Adipose tissue (tissue), 3 donors: ENCODE measurements around the gene EHMT2. TPM values are rescaled to one million over a fixed set of nuclear protein-coding genes. Genes with fewer than 3 reads are reported as not detected.

Source experiments
- H3K27ac ChIP-seq: one replicate; pipeline ENCODE4 v1.5.1; 2013; ENCODE audit warnings: low read depth, low read length
- WGBS, 3 donors: extraction: QIAGEN DNeasy Blood & Tissue Kit; methylation state at CpG; one replicate each; pipeline ENCODE4 v1.1.7; 2013; 5-methylcytosine and 5-hydroxymethylcytosine counted together
- polyA plus RNA-seq, 3 donors: library from polyadenylated mRNA; stranded (reverse); fragments of 200-250 nt; gene quantifications; one replicate each; pipeline ENCODE4 v1.2.3, GENCODE V29; 2013
- donor health status: healthy with polysubstance abuse.
- donor health status: Bipolar disorder and iron deficiency.
- donor health status: healthy.

The EHMT2 gene
- polyA plus RNA-seq, 3 donors, result 20.1 to 35.8 (median 23.0) TPM

DNA sequence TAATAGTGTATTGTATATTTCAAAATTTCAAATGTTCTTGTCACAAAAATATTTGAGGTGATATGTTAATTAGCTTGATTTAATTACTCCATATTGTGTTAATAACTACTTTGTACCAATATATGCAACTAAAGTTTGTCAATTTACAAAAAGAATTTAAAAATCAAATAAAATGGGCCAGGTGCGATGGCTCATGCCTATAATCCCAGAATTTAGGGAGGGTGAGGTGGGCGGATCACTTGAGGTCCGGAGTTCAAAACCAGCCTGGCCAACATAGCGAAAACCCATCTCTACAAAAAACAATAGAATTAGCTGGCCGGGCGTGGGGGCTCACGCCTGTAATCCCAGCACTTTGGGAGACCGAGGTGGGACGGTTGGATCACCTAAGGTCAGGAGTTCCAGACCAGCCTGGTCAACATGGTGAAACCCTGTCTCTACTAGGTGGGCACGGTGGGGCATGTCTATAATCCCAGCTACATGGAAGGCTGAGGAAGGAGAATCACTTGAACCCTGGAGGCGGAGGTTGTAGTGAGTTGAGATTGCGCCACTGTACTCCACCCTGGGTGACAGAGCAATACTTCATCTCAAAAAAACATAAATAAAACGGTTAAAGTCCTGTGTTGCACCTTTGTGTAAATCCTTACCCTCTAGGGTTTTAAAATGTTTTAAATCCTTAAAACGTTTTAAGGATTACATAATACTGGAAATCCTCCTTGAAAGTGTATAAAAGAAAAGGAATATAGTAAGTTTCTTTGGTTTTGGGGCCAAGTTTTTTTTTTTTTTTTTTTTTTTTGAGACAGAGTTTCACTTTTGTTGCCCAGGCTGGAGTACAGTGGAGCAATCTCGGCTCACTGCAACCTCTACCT lies 65.9 kb downstream of the EHMT2 start:
- 70 to 83% (median 76%) methylated on average over 15 of the region's 15 CpGs for WGBS, 3 donors

DNA sequence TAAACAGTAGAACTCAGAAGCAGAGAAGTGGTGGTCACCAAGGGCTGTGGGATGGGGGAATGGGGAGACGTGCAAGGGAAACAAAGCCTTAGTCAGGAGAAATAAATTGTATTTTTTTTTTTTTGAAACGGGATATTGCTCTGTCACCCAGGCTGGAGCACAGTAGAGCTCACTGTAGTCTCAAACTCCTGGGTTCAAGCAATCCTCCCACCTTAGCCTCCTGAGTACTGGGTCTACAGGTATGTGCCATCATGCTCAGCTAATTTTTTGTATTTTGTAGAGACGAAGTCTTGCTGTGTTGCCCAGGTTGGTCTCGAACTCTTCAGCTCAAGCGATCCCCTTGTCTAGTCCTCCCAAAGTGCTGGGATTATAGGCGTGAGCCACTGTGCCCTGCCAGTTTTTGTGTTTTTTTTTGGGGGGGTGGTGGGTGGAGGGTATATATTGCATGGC lies 66.6 kb downstream of the EHMT2 start:
- H3K27ac ChIP-seq, result no peak overlapping the region
- 41 to 54% (median 47%) methylated on average over 6 of the region's 6 CpGs for WGBS, 3 donors

More for the DNA sequence above, 65.9 kb downstream of the EHMT2 start:
- H3K27ac ChIP-seq, result no peak overlapping the region

Other genes starting within 250 kb of the EHMT2 start
- 100 to 1,000 TPM; 109 to 202 (median 189) TPM for gene BAG6, start 245.0 kb downstream of the EHMT2 start, polyA plus RNA-seq
- 1 to 10 TPM; 2.0 to 6.5 (median 3.6) TPM for gene APOM, start 241.8 kb downstream of the EHMT2 start, polyA plus RNA-seq
- gene C6orf47, start 236.9 kb downstream of the EHMT2 start, polyA plus RNA-seq, result 10 to 100 TPM in 2 of 3 donors, 1 to 10 TPM in 1; 8.8 to 17.0 (median 14.1) TPM
- 10 to 100 TPM in 2 of 3 donors, 1 to 10 TPM in 1; 9.7 to 16.6 (median 14.0) TPM for gene GPANK1, start 232.7 kb downstream of the EHMT2 start, polyA plus RNA-seq
- 100 to 1,000 TPM; 103 to 186 (median 172) TPM for gene CSNK2B, start 231.6 kb downstream of the EHMT2 start, polyA plus RNA-seq
- gene LY6G5B, start 227.7 kb downstream of the EHMT2 start, polyA plus RNA-seq, result 1 to 10 TPM; 4.2 to 9.8 (median 4.8) TPM
- 1 to 10 TPM; 1.2 to 3.5 (median 2.4) TPM for gene LY6G5C, start 216.6 kb downstream of the EHMT2 start, polyA plus RNA-seq
- 10 to 100 TPM; 28.5 to 39.8 (median 30.5) TPM for gene ABHD16A, start 194.4 kb downstream of the EHMT2 start, polyA plus RNA-seq
- gene LY6G6F, start 190.8 kb downstream of the EHMT2 start, polyA plus RNA-seq, result under 1 TPM in 1 of 3 donors, not detected in 2; 0.45 TPM
- not detected for gene LY6G6D, start 182.3 kb downstream of the EHMT2 start, polyA plus RNA-seq
- under 1 TPM in 1 of 3 donors, not detected in 2; 0.16 TPM for gene LY6G6C, start 176.0 kb downstream of the EHMT2 start, polyA plus RNA-seq
- under 1 TPM in 2 of 3 donors, not detected in 1; 0.06 to 0.22 TPM for gene MPIG6B, start 174.3 kb downstream of the EHMT2 start, polyA plus RNA-seq
- 100 to 1,000 TPM in 2 of 3 donors, 10 to 100 TPM in 1; 21.9 to 213 (median 122) TPM for gene DDAH2, start 168.4 kb downstream of the EHMT2 start, polyA plus RNA-seq
- 100 to 1,000 TPM; 140 to 335 (median 301) TPM for gene CLIC1, start 161.2 kb downstream of the EHMT2 start, polyA plus RNA-seq
- 1 to 10 TPM; 2.4 to 4.4 (median 3.9) TPM for gene MSH5, start 157.7 kb downstream of the EHMT2 start, polyA plus RNA-seq
- gene SAPCD1, start 135.0 kb downstream of the EHMT2 start, polyA plus RNA-seq, result 1 to 10 TPM in 1 of 3 donors, under 1 TPM in 1, not detected in 1; 0.51 to 1.4 TPM
- 1 to 10 TPM in 1 of 3 donors, under 1 TPM in 1, not detected in 1; 0.61 to 2.1 TPM for gene VWA7, start 120.4 kb downstream of the EHMT2 start, polyA plus RNA-seq
- 10 to 100 TPM; 24.2 to 38.6 (median 29.1) TPM for gene VARS1, start 101.9 kb downstream of the EHMT2 start, polyA plus RNA-seq
- 10 to 100 TPM; 29.7 to 55.0 (median 38.1) TPM for gene LSM2, start 90.7 kb downstream of the EHMT2 start, polyA plus RNA-seq
- 1 to 10 TPM in 1 of 3 donors, under 1 TPM in 2; 0.59 to 1.0 (median 0.80) TPM for gene HSPA1L, start 82.4 kb downstream of the EHMT2 start, polyA plus RNA-seq
- 100 to 1,000 TPM in 1 of 3 donors, 10 to 100 TPM in 2; 32.5 to 514 (median 76.3) TPM for gene HSPA1A, start 82.2 kb downstream of the EHMT2 start, polyA plus RNA-seq
- gene HSPA1B, start 70.0 kb downstream of the EHMT2 start, polyA plus RNA-seq, result 100 to 1,000 TPM in 1 of 3 donors, 10 to 100 TPM in 2; 40.9 to 501 (median 47.1) TPM
- gene NEU1, start 34.9 kb downstream of the EHMT2 start, polyA plus RNA-seq, result 10 to 100 TPM; 26.2 to 33.8 (median 31.5) TPM
- 1 to 10 TPM; 1.3 to 8.1 (median 6.2) TPM for gene SLC44A4, start 18.7 kb downstream of the EHMT2 start, polyA plus RNA-seq
- gene ZBTB12, start 4.4 kb upstream of the EHMT2 start, polyA plus RNA-seq, result 1 to 10 TPM; 1.7 to 5.2 (median 2.2) TPM
- gene C2, start 30.0 kb upstream of the EHMT2 start, polyA plus RNA-seq, result 10 to 100 TPM in 2 of 3 donors, 1 to 10 TPM in 1; 1.6 to 20.4 (median 18.2) TPM
- gene CFB, start 48.4 kb upstream of the EHMT2 start, polyA plus RNA-seq, result 100 to 1,000 TPM in 1 of 3 donors, 10 to 100 TPM in 2; 23.8 to 211 (median 49.8) TPM
- gene NELFE, start 61.3 kb upstream of the EHMT2 start, polyA plus RNA-seq, result 10 to 100 TPM; 38.8 to 60.8 (median 53.2) TPM
- gene SKIC2, start 61.5 kb upstream of the EHMT2 start, polyA plus RNA-seq, result 10 to 100 TPM; 28.7 to 62.6 (median 59.6) TPM
- 10 to 100 TPM; 10.4 to 20.8 (median 15.8) TPM for gene DXO, start 74.4 kb upstream of the EHMT2 start, polyA plus RNA-seq
- 100 to 1,000 TPM in 2 of 3 donors, 10 to 100 TPM in 1; 20.8 to 180 (median 112) TPM for gene C4A, start 84.4 kb upstream of the EHMT2 start, polyA plus RNA-seq
- 100 to 1,000 TPM in 1 of 3 donors, 10 to 100 TPM in 2; 22.4 to 207 (median 93.8) TPM for gene C4B, start 117.1 kb upstream of the EHMT2 start, polyA plus RNA-seq
- 1 to 10 TPM in 2 of 3 donors, under 1 TPM in 1; 0.71 to 2.1 (median 1.4) TPM for gene CYP21A2, start 140.7 kb upstream of the EHMT2 start, polyA plus RNA-seq
- 10 to 100 TPM in 2 of 3 donors, 1 to 10 TPM in 1; 5.3 to 65.0 (median 47.4) TPM for gene TNXB, start 211.6 kb upstream of the EHMT2 start, polyA plus RNA-seq
- 10 to 100 TPM; 36.8 to 53.4 (median 38.2) TPM for gene ATF6B, start 230.5 kb upstream of the EHMT2 start, polyA plus RNA-seq
- gene FKBPL, start 232.6 kb upstream of the EHMT2 start, polyA plus RNA-seq, result 1 to 10 TPM; 3.3 to 5.0 (median 4.3) TPM